GM12878 (cell line): Measurements from ENCODE around the gene SNHG17. TPM values are rescaled to one million over a fixed set of nuclear protein-coding genes. Genes with fewer than 3 reads are reported as not detected.
"Not testable (repeated sequence)": the region's sequence is repeated elsewhere in the genome, so short reads cannot be mapped to it uniquely, and the experiment has no call there.

Experiments used
- ATAC-seq: fragments of 200-7000 bp; cut with Tn5 transposase; 3 replicates; pipeline ENCODE4 v1.9.1; 2020; ENCODE audit warnings: mild to moderate bottlenecking, moderate library complexity
- BruUV-seq: library from RNA; stranded (reverse); fragments of 400-500 nt; replicated peaks from 2 replicates; lab custom pipeline; 2021; lab: Mats Ljungman, UMichigan
- CTCF ChIA-PET: fragments of 300-600 bp; sonication (Branson Sonifier 250); formaldehyde crosslinking; extraction: SDS; loops from one replicate; lab custom pipeline; 2021; ENCODE audit warnings: inconsistent platforms; lab: Yijun Ruan, JAX
- POLR2A ChIA-PET: fragments of 350-600 bp; formaldehyde crosslinking; extraction: SDS; loops from one replicate; lab custom pipeline; 2021; ENCODE audit warnings: inconsistent platforms; lab: Charles Lee
- RAD21 ChIA-PET: fragments of 300-600 bp; sonication (Branson Sonifier 250); formaldehyde crosslinking; loops from one replicate; lab custom pipeline; 2023; ENCODE audit warnings: antibody characterized with exemption; ENCODE audit not compliant: unreplicated experiment; lab: Charles Lee
- SMC1A ChIA-PET: fragments of 300-600 bp; sonication (Branson Sonifier 250); formaldehyde crosslinking; loops from one replicate; lab custom pipeline; 2023; ENCODE audit not compliant: unreplicated experiment, uncharacterized antibody; lab: Charles Lee
- DNase-seq: peaks from one replicate; pipeline ENCODE4 v3.0.0-alpha.2; 2011; ENCODE audit warnings: low read depth, low spot score
- FAIRE-seq: peaks from 3 replicates; lab custom pipeline; 2011; peaks lifted over from hg19 to GRCh38; lab: Jason Lieb, UNC
- H2AFZ ChIP-seq: 2 replicates; pipeline ENCODE4 v1.6.0; 2011; ENCODE audit warnings: low read depth, low read length, control low read depth; ENCODE audit not compliant: control insufficient read depth
- H3K27ac ChIP-seq: 2 replicates; pipeline ENCODE4 v1.5.1; 2011; ENCODE audit warnings: control low read depth; ENCODE audit not compliant: control insufficient read depth, insufficient read depth
- H3K27me3 ChIP-seq, 2 experiments: replicated peaks in 1 of 2; 2 replicates each; pipeline versions ENCODE4 v1.6.0 to v1.6.1; 2011; ENCODE audit warnings: low read length in 1 of 2; ENCODE audit not compliant: control insufficient read depth in 2 of 2, insufficient read depth in 2 of 2
- H3K36me3 ChIP-seq, 2 experiments: 2 replicates each; pipeline ENCODE4 v1.5.1; 2011; ENCODE audit warnings: low read length in 1 of 2; ENCODE audit not compliant: control insufficient read depth in 2 of 2, insufficient read depth in 2 of 2
- H3K4me1 ChIP-seq: 2 replicates; pipeline ENCODE4 v1.6.1; 2011; ENCODE audit warnings: mild to moderate bottlenecking, low read length, moderate library complexity, mixed read lengths; ENCODE audit not compliant: control insufficient read depth, insufficient read depth
- H3K4me2 ChIP-seq: 2 replicates; pipeline ENCODE4 v1.6.0; 2011; ENCODE audit warnings: control low read depth; ENCODE audit not compliant: control insufficient read depth, insufficient read depth
- H3K4me3 ChIP-seq: fragments of 200-600 bp; sonication (generic); 2 replicates; pipeline ENCODE4 v1.5.1; 2016
- H3K79me2 ChIP-seq: 2 replicates; pipeline ENCODE4 v1.6.0; 2011; ENCODE audit warnings: low read length; ENCODE audit not compliant: control insufficient read depth, insufficient read depth
- H3K9ac ChIP-seq: 2 replicates; pipeline ENCODE4 v1.8.0; 2011; ENCODE audit warnings: low read length, control low read depth, mixed read lengths; ENCODE audit not compliant: control insufficient read depth, insufficient read depth
- H3K9me3 ChIP-seq: replicated peaks from 3 replicates; pipeline ENCODE4 v1.5.1; 2011; ENCODE audit warnings: mild to moderate bottlenecking, low read length; ENCODE audit not compliant: control insufficient read depth, insufficient read depth
- H4K20me1 ChIP-seq: 2 replicates; pipeline ENCODE4 v1.6.0; 2011; ENCODE audit not compliant: control insufficient read depth, insufficient read depth
- ATF2 ChIP-seq: IDR thresholded peaks from 2 replicates; pipeline ENCODE4 v1.6.1; 2012; ENCODE audit warnings: low read length, inconsistent platforms
- DPF2 ChIP-seq: fragments of 450-650 bp; IDR thresholded peaks from 2 replicates; pipeline ENCODE4 v1.6.1; 2017; ENCODE audit warnings: mild to moderate bottlenecking
- HCFC1 ChIP-seq: fragments of 150-350 bp; IDR thresholded peaks from 2 replicates; pipeline ENCODE4 v1.6.1; 2014; ENCODE audit warnings: low read length
- HDAC6 ChIP-seq: fragments of 200-600 bp; sonication (generic); IDR thresholded peaks from one replicate; pipeline ENCODE4 v1.8.0; 2017; ENCODE audit warnings: antibody characterized with exemption; ENCODE audit not compliant: unreplicated experiment
- NR2C1 ChIP-seq: fragments of 450-650 bp; IDR thresholded peaks from 2 replicates; pipeline ENCODE4 v1.6.1; 2017; ENCODE audit warnings: antibody characterized with exemption, mild to moderate bottlenecking, moderate library complexity
- NR2F1 ChIP-seq: fragments of 450-650 bp; conservative IDR thresholded peaks from 2 replicates; pipeline ENCODE4 v1.6.1; 2017; ENCODE audit warnings: mild to moderate bottlenecking
- SP1 ChIP-seq: IDR thresholded peaks from one replicate; pipeline ENCODE4 v1.6.1; 2011; ENCODE audit warnings: low read depth, low read length
- TARDBP ChIP-seq: IDR thresholded peaks from 2 replicates; pipeline ENCODE4 v1.6.1; 2016; ENCODE audit warnings: borderline replicate concordance
- USF2 ChIP-seq: IDR thresholded peaks from 2 replicates; pipeline ENCODE4 v1.6.1; 2011; ENCODE audit warnings: low read depth, low read length, improper control_type of control experiment, borderline replicate concordance
- ZNF274 ChIP-seq: IDR thresholded peaks from one replicate; pipeline ENCODE4 v1.8.0; 2011; ENCODE audit not compliant: insufficient read length, insufficient read depth
- ZNF622 ChIP-seq: fragments of 450-650 bp; IDR thresholded peaks from 2 replicates; pipeline ENCODE4 v1.6.1; 2017; ENCODE audit warnings: mild to moderate bottlenecking, inconsistent platforms
- WGBS: methylation state at CpG from one replicate; pipeline ENCODE4 v1.1.6; 2016; ENCODE audit warnings: low lambda C conversion rate; ENCODE audit not compliant: insufficient replicate concordance, insufficient coverage; ENCODE audit errors: missing lambda C conversion rate; 5-methylcytosine and 5-hydroxymethylcytosine counted together
- in situ Hi-C: fragments of 300-500 bp; cut with MboI; formaldehyde crosslinking; loops from 9 replicates; pipeline ENCODE4 v1.14.3; 2018; ENCODE audit warnings: mixed read lengths
- intact Hi-C: fragments of 100-400 bp; cut with micrococcal nuclease; formaldehyde crosslinking; loops from one replicate; pipeline ENCODE4 v1.14.2; 2022; ENCODE audit not compliant: unreplicated experiment
- polyA plus RNA-seq, 11 experiments: library from polyadenylated mRNA; depleted of rRNA in 4 of 11; unstranded in 6 of 11; stranded (reverse) in 5 of 11; fragments of >200 nt; fragmentation: Nextera tagmentation in 4 of 11; fragmentation: Illumina TruSeq in 1 of 11; extraction: Ambion mirVana in 4 of 11; extraction: Trizol in 1 of 11; gene quantifications; 1 replicate in 1 of 11; 2 replicates in 10 of 11; pipeline versions ENCODE4 v1.2.1 to v1.2.3, GENCODE V29; 2011 to 2016; ENCODE audit warnings: inconsistent platforms in 2 of 11, missing spikeins in 2 of 11, low read depth in 1 of 11
- total RNA-seq, 4 experiments: library from RNA; depleted of rRNA in 3 of 4; stranded (reverse); fragments of >200 nt in 3 of 4; fragmentation: Illumina TruSeq in 1 of 4; extraction: Trizol in 1 of 4; gene quantifications; 2 replicates each; pipeline versions ENCODE4 v1.2.1 to v1.2.3, GENCODE V29; 2013 to 2021
- TF ChIP-seq, protein P1 (sequence below): IDR thresholded peaks from 2 replicates; pipeline ENCODE4 v1.6.1; 2012; ENCODE audit warnings: low read depth, low read length, improper control_type of control experiment

The SNHG17 gene
- total and polyA plus RNA-seq, 10 of the 15 experiments (the other 5 are each of a cell fraction or from before 2014, with no cell fraction given), result 20.8 to 63.0 (median 33.9) TPM

DNA sequence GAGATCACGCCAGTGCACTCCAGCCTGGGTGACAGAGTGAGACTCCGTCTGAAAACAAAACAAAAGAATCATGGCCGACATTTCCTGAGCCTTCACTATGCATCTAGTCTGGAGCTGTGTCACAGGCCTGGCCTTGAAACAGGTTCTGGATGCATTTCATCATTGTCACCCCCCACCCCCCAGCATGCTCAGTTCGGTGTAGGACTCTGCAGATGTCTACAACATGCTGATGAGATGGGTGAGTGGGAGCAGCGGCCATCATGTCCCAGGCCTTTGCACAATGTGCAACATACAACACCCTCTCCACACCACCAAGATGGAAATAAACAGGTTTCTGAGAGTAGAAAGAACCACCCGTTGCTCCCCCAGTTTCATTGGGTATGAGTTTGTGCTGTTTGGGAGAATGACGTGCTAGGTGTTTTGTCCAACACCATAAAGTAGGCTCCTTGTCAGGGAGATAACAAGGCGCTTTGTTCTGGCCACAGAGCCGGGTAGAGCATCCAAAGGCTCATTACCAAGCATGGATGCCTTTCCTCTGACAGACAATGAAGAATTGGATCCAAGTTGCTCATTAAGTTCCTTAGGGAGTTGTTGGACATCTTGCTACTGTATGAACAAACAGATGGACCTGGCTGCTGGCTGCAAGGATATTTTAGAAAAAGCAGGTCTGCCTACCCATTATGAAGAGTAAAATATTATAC lies 22.1 kb downstream of the SNHG17 start:
- in situ Hi-C loops, result loop anchor here (10.0 kb wide), 1 partner anchor 358 kb away; no protein-coding TSS in a partner anchor
- no peak for ATAC-seq
- POLR2A ChIA-PET, result interaction anchor here (0.6 kb wide), 1 partner anchor 420 kb away, joined by 3 read pairs; no protein-coding TSS in a partner anchor

DNA sequence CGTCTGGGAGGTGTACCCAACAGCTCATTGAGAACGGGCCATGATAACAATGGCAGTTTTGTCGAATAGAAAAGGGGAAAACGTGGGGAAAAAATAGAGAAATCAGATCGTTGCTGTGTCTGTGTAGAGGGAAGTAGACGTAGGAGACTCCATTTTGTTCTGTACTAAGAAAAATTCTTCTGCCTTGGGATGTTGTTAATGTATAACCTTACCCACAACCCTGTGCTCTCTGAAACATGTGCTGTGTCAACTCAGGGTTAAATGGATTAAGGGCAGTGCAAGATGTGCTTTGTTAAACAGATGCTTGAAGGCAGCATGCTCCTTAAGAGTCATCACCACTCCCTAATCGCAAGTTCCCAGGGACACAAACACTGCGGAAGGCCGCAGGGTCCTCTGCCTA lies 27.3 kb downstream of the SNHG17 start:
- ATAC-seq, H3K9me3 ChIP-seq, POLR2A ChIA-PET, H3K9ac ChIP-seq, H3K27me3 ChIP-seq, H3K4me2 ChIP-seq, H3K4me1 ChIP-seq, in situ Hi-C loops, H3K36me3 ChIP-seq, H3K27ac ChIP-seq, H3K79me2 ChIP-seq, DNase-seq, H4K20me1 ChIP-seq, FAIRE-seq, H3K4me3 ChIP-seq, BruUV-seq, H2AFZ ChIP-seq: not testable (repeated sequence)
- WGBS, result 91% methylated on average over 9 of the region's 9 CpGs
- CTCF ChIA-PET, result interaction anchor here (0.7 to 2.4 kb wide), 14 partner anchors 12 to 1110 kb away, joined by 3 to 11 read pairs (median 4); no protein-coding TSS in a partner anchor
- RAD21 ChIA-PET, result interaction anchor here (0.7 to 1.3 kb wide), 5 partner anchors 26 to 187 kb away, joined by 3 to 6 read pairs (median 3); no protein-coding TSS in a partner anchor
- SMC1A ChIA-PET, result interaction anchor here (1.0 to 1.5 kb wide), 3 partner anchors 13 to 1764 kb away, joined by 3 to 5 read pairs (median 3); no protein-coding TSS in a partner anchor
- intact Hi-C loops, result loop anchor here (5.0 kb wide), 1 partner anchor 176 kb away; no protein-coding TSS in a partner anchor

More for the DNA sequence above, 22.1 kb downstream of the SNHG17 start:
- H2AFZ ChIP-seq, result no peak overlapping the region
- no peaks in the 10 kb centered on the region for H3K79me2 ChIP-seq
- H3K9ac ChIP-seq, result no peak overlapping the region
- H4K20me1 ChIP-seq, result no peaks in the 10 kb centered on the region
- intact Hi-C loops, result no loop called here
- no peaks in the 10 kb centered on the region for H3K27me3 ChIP-seq
- no peak for DNase-seq
- H3K36me3 ChIP-seq, result peaks cover 3 to 17% of the 10 kb centered on the region in 2 experiments; a peak in 3 of 4 replicates
- no peaks in the 10 kb centered on the region for H3K4me1 ChIP-seq
- ChIA-PET CTCF (no interaction called here), SMC1A (no interaction called here), RAD21 (no interaction called here)
- H3K27ac ChIP-seq, result no peak overlapping the region
- WGBS, result 97% methylated on average over 9 of the region's 9 CpGs
- no peak overlapping the region for H3K4me2 ChIP-seq
- TF ChIP-seq HCFC1 (no peak), SP1 (no peak), ZNF622 (no peak), TARDBP (no peak), USF2 (no peak), NR2F1 (no peak), ATF2 (no peak), HDAC6 (no peak), NR2C1 (no peak), DPF2 (no peak), ZNF274 (no peak)
- TF ChIP-seq, protein P1, sequence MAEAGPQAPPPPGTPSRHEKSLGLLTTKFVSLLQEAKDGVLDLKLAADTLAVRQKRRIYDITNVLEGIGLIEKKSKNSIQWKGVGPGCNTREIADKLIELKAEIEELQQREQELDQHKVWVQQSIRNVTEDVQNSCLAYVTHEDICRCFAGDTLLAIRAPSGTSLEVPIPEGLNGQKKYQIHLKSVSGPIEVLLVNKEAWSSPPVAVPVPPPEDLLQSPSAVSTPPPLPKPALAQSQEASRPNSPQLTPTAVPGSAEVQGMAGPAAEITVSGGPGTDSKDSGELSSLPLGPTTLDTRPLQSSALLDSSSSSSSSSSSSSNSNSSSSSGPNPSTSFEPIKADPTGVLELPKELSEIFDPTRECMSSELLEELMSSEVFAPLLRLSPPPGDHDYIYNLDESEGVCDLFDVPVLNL, result no peak
- no peaks in the 10 kb centered on the region for H3K9me3 ChIP-seq
- FAIRE-seq, result no peak
- no peak overlapping the region for H3K4me3 ChIP-seq
- no TSS peak for BruUV-seq
